ENCODE data around the gene GAS1. TPM values are rescaled to one million over a fixed set of nuclear protein-coding genes. Genes with fewer than 3 reads are reported as not detected.
A peak's percentile ranks its signal among the peaks of the same experiment; 100 is the strongest.

GAS1 gene, protein sequence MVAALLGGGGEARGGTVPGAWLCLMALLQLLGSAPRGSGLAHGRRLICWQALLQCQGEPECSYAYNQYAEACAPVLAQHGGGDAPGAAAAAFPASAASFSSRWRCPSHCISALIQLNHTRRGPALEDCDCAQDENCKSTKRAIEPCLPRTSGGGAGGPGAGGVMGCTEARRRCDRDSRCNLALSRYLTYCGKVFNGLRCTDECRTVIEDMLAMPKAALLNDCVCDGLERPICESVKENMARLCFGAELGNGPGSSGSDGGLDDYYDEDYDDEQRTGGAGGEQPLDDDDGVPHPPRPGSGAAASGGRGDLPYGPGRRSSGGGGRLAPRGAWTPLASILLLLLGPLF
- 23.6 TPM for polyA plus RNA-seq
- long read RNA-seq, donor 1, transcript GAS1-201 (1 exons, 2,827 nt), result major isoform, 19 of 19 reads
- long read RNA-seq, donor 1, partial matches to known transcripts, result 0 of 19 reads
- long read RNA-seq, donor 1, other reads (novel, unspliced or antisense), result 0 of 19 reads
- long read RNA-seq, donor 2, transcript GAS1-201 (1 exons, 2,827 nt), result major isoform, 18 of 18 reads
- long read RNA-seq, donor 2, partial matches to known transcripts, result 0 of 18 reads
- long read RNA-seq, donor 2, other reads (novel, unspliced or antisense), result 0 of 18 reads
- long read RNA-seq, donor 3, result 0 reads
- long read RNA-seq, donor 4, result 0 reads
- long read RNA-seq, donor 5, transcript GAS1-201 (1 exons, 2,827 nt), result major isoform, 28 of 28 reads
- long read RNA-seq, donor 5, partial matches to known transcripts, result 0 of 28 reads
- long read RNA-seq, donor 5, other reads (novel, unspliced or antisense), result 0 of 28 reads
- long read RNA-seq, donor 6, transcript GAS1-201 (1 exons, 2,827 nt), result major isoform, 16 of 16 reads
- long read RNA-seq, donor 6, partial matches to known transcripts, result 0 of 16 reads
- long read RNA-seq, donor 6, other reads (novel, unspliced or antisense), result 0 of 16 reads
- long read RNA-seq, donor 7, transcript GAS1-201 (1 exons, 2,827 nt), result major isoform, 27 of 27 reads
- long read RNA-seq, donor 7, partial matches to known transcripts, result 0 of 27 reads
- long read RNA-seq, donor 7, other reads (novel, unspliced or antisense), result 0 of 27 reads
- long read RNA-seq, donor 8, transcript GAS1-201 (1 exons, 2,827 nt), result major isoform, 11 of 11 reads
- long read RNA-seq, donor 8, partial matches to known transcripts, result 0 of 11 reads
- long read RNA-seq, donor 8, other reads (novel, unspliced or antisense), result 0 of 11 reads
- long read RNA-seq, donor 9, transcript GAS1-201 (1 exons, 2,827 nt), result major isoform, 9 of 9 reads
- long read RNA-seq, donor 9, partial matches to known transcripts, result 0 of 9 reads
- long read RNA-seq, donor 9, other reads (novel, unspliced or antisense), result 0 of 9 reads
- long read RNA-seq, donor 10, transcript GAS1-201 (1 exons, 2,827 nt), result major isoform, 21 of 21 reads
- long read RNA-seq, donor 10, partial matches to known transcripts, result 0 of 21 reads
- long read RNA-seq, donor 10, other reads (novel, unspliced or antisense), result 0 of 21 reads
- long read RNA-seq, donor 11, transcript GAS1-201 (1 exons, 2,827 nt), result major isoform, 15 of 15 reads
- long read RNA-seq, donor 11, partial matches to known transcripts, result 0 of 15 reads
- long read RNA-seq, donor 11, other reads (novel, unspliced or antisense), result 0 of 15 reads

DNA sequence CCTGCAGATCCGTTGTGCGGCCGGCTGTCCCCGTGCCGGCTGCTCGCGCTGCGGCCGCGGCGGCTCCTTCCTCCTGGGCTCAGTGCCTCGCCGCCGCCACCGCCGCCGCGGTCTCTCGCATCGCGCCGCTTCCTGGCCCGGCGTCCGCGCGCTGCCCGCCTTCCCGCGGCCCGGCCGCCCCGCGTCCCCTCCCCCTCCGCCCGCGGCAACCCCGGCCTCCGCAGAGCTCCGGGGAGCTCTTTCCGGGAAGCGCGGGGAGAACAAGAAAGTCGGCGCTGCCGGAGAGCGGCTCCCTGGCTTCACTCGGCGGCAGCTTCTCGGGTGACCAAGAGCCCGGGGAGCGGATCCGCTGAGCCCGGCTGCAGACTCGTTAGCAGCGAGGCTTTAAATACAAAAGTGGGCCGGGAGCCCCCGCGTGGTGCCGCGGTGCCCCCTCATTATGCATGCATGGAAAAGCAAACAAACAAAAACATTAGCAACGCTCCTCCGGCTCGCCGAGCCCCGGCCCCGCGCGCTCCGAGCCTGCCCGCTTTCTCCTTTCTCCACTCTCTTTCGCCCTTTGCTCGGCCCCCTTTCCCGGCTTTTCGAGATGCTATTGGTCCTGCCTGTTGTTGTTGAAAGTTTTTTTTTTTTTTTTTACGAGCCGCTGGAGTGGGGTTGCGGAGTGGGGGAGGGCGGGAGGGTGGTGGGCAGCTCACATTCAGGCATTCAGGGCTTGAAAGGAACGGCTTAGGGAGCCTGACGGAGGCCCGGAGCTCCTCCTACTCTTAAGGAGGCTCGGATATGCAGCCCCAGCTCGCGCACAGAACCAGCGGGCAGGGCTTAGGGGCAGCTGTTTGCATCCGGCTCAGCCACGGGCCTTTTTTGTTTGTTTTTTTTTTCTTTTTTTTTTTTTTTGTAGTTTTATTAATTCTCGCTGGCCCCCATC is at the start of gene GAS1:
GAS1 (minus strand) TSS at position 361 of the 928 bp plus-strand sequence. CDS start 727 bp downstream, outside the sequence.
- no peaks in the 10 kb centered on the region for H3K4me1 ChIP-seq (ENCODE audit: control insufficient read depth, insufficient read depth, low read length)

DNA sequence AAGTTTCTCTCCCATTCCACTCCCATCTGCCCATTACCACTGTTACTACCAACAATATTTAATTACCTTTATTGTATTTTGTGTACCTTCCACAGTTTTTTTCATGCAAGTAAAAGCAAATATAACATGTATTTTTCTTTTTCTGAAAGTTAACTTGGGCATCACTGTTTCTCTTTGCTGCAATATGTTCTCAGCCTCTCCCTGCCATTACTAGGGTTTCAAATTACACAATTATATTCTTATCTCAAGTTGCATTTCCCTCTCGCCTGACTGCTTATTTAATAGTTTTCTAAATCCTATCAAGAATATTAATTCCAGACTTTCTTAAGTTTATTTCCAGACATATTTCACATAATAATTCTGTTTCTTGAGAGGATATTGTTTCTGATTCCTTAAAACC is 46.9 kb upstream of the GAS1 start:
- no peak overlapping the region for H3K27ac ChIP-seq (ENCODE audit: low read length)
- no peaks in the 10 kb centered on the region for H3K4me1 ChIP-seq (ENCODE audit: control insufficient read depth, insufficient read depth, low read length)
- H3K27me3 ChIP-seq (ENCODE audit: control insufficient read depth, insufficient read depth, low read length), result no peaks in the 10 kb centered on the region
- no peak overlapping the region for H3K4me3 ChIP-seq (ENCODE audit: low read length)
- DNase-seq, result no peak
- no peaks in the 10 kb centered on the region for H3K36me3 ChIP-seq (ENCODE audit: control insufficient read depth, insufficient read depth, low read length)
- WGBS (ENCODE audit: insufficient coverage, low lambda C conversion rate), result 0% methylated on average over 1 of the region's 1 CpG
- no peaks in the 10 kb centered on the region for H3K9me3 ChIP-seq (ENCODE audit: control insufficient read depth, low read depth, low read length)

More for the DNA sequence above, at the start of gene GAS1:
- peak; percentile 80 to 81 for DNase-seq
- Histone ChIP-seq H3K27ac (ENCODE audit: low read length) (peak within 1 kb of the TSS; percentile 70), H3K27me3 (ENCODE audit: control insufficient read depth, insufficient read depth, low read length) (peaks cover 47% of the 10 kb centered on the region), H3K4me3 (ENCODE audit: low read length) (peak within 1 kb of the TSS; percentile 67), H3K36me3 (ENCODE audit: control insufficient read depth, insufficient read depth, low read length) (no peaks in the 10 kb centered on the region), H3K9me3 (ENCODE audit: control insufficient read depth, low read depth, low read length) (no peaks in the 10 kb centered on the region)
- no CpG with 5 or more reads among the region's 89 CpGs for WGBS (ENCODE audit: insufficient coverage, low lambda C conversion rate)

DNA sequence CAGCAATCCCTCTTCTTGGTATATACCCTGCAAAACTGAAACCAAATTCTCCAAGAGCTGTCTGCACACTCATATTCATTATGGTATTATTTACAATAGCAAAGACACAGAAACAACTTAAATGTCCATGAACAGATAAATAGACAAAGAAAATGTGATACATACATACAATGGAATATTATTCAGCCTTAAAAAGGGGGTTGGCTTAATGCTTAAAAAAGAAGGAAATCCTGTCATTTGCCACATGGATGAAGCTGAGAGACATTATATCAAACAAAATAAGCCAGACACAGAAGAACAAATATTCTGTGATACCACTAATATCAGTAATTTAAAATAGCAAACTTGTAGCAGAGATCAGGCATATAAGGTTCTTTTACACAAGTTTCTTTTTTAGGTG is 46.5 kb upstream of the GAS1 start:
- Histone ChIP-seq H3K27ac (ENCODE audit: low read length) (no peak overlapping the region), H3K27me3 (ENCODE audit: control insufficient read depth, insufficient read depth, low read length) (no peaks in the 10 kb centered on the region), H3K36me3 (ENCODE audit: control insufficient read depth, insufficient read depth, low read length) (no peaks in the 10 kb centered on the region), H3K4me1 (ENCODE audit: control insufficient read depth, insufficient read depth, low read length) (no peaks in the 10 kb centered on the region), H3K9me3 (ENCODE audit: control insufficient read depth, low read depth, low read length) (no peaks in the 10 kb centered on the region), H3K4me3 (ENCODE audit: low read length) (no peak overlapping the region)
- DNase-seq, result no peak

DNA sequence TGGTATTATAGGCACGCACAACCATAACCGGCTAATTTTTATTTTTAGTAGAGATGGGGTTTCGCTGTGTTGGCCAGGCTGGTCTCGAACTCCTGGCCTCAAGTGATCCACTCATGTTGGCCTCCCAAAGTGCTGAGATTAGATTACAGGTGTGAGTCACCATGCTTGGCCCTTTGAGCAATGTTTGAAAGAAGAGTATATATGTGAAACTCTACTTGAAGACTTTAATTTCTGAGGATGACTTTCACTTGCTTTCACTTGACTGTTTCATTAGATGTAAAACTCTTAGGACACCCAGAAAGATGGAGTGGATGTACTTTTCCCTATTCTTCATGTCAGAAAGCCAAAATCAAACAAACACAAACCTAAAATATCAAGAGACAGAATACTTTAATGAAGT is 43.8 kb upstream of the GAS1 start:
- H3K4me3 ChIP-seq (ENCODE audit: low read length), result no peak overlapping the region
- no CpG with 5 or more reads among the region's 4 CpGs for WGBS (ENCODE audit: insufficient coverage, low lambda C conversion rate)
- no peaks in the 10 kb centered on the region for H3K36me3 ChIP-seq (ENCODE audit: control insufficient read depth, insufficient read depth, low read length)

DNA sequence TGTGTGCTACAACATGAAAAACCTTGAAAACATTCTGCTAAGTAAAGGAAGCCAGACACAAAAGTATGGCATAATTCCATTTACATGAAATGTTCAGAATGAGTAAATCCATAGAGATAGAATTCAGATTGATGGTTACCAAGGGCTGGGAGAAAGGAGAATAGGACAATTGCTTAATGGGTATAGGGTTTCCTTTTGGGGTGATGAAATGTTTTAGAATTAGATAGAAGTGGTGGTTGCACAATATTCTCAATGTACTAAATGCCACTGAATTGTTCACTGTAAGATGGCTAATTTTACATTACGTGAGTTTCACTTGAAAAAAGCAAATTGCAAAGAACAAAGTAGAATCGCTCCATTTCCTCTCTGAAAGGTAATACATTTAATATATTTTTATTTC is 43.0 kb upstream of the GAS1 start:
- no peak for DNase-seq
- WGBS (ENCODE audit: insufficient coverage, low lambda C conversion rate), result 100% methylated on average over 2 of the region's 2 CpGs
- no peak overlapping the region for H3K27ac ChIP-seq (ENCODE audit: low read length)
- no peaks in the 10 kb centered on the region for H3K27me3 ChIP-seq (ENCODE audit: control insufficient read depth, insufficient read depth, low read length)
- no peaks in the 10 kb centered on the region for H3K4me1 ChIP-seq (ENCODE audit: control insufficient read depth, insufficient read depth, low read length)
- no peak overlapping the region for H3K4me3 ChIP-seq (ENCODE audit: low read length)
- no peaks in the 10 kb centered on the region for H3K9me3 ChIP-seq (ENCODE audit: control insufficient read depth, low read depth, low read length)
- H3K36me3 ChIP-seq (ENCODE audit: control insufficient read depth, insufficient read depth, low read length), result no peaks in the 10 kb centered on the region

More for the DNA sequence above, 43.8 kb upstream of the GAS1 start:
- no peaks in the 10 kb centered on the region for H3K9me3 ChIP-seq (ENCODE audit: control insufficient read depth, low read depth, low read length)
- H3K27ac ChIP-seq (ENCODE audit: low read length), result no peak overlapping the region
- DNase-seq, result no peak
- H3K4me1 ChIP-seq (ENCODE audit: control insufficient read depth, insufficient read depth, low read length), result no peaks in the 10 kb centered on the region
- H3K27me3 ChIP-seq (ENCODE audit: control insufficient read depth, insufficient read depth, low read length), result no peaks in the 10 kb centered on the region

DNA sequence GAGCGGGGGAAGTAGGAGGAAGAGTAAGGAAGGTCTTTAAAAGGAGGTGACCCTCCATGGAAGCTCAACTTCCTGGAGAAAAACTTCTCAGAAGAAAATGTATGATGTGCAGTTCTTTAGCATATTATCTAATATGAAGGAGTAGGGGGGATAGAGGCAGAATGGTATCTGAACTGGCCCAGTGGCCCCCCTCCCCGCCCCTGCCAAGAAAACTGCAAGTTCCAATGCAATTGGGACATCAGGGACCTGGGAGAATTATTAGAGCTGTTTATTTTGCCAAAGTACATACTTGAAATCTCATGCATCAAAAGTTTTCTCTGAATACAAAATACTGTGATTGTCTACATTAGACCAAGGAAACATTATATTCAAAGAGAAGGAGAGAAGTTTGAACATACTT is 40.6 kb upstream of the GAS1 start:
- WGBS (ENCODE audit: insufficient coverage, low lambda C conversion rate), result 100% methylated on average over 1 of the region's 2 CpGs

DNA sequence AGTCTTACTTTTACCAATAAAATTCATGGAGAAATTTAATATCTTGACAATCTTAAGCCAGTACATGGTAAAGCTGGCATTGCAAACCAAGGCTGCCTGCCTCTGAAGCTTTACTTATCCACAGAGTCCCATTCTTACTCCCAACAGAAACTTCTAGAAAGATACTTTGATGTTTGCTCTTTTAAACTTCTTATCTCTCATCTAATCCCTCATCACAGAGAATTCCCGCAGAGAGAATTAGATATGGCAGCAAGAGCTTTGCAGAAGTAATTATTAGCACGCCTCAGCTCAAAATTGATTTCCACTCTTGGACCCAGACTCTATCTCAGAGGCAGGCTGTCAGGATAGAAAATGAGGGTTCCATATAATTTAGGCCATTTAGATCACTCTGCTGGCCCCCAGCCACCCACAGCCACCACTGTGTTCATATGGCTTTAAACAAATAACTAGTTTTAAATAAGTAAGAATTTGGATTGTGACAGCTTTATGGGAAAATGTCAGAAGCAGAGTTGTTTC is 37.9 kb upstream of the GAS1 start:
- H3K27ac ChIP-seq (ENCODE audit: low read length), result no peak overlapping the region
- H3K36me3 ChIP-seq (ENCODE audit: control insufficient read depth, insufficient read depth, low read length), result no peaks in the 10 kb centered on the region
- H3K4me3 ChIP-seq (ENCODE audit: low read length), result no peak overlapping the region
- H3K27me3 ChIP-seq (ENCODE audit: control insufficient read depth, insufficient read depth, low read length), result no peaks in the 10 kb centered on the region
- DNase-seq, result no peak
- no CpG with 5 or more reads among the region's 2 CpGs for whole genome bisulfite sequencing (ENCODE audit: insufficient coverage, low lambda C conversion rate)
- no peaks in the 10 kb centered on the region for H3K4me1 ChIP-seq (ENCODE audit: control insufficient read depth, insufficient read depth, low read length)
- H3K9me3 ChIP-seq (ENCODE audit: control insufficient read depth, low read depth, low read length), result no peaks in the 10 kb centered on the region

More for the DNA sequence above, 40.6 kb upstream of the GAS1 start:
- H3K9me3 ChIP-seq (ENCODE audit: control insufficient read depth, low read depth, low read length), result no peaks in the 10 kb centered on the region
- H3K27me3 ChIP-seq (ENCODE audit: control insufficient read depth, insufficient read depth, low read length), result no peaks in the 10 kb centered on the region
- no peaks in the 10 kb centered on the region for H3K4me1 ChIP-seq (ENCODE audit: control insufficient read depth, insufficient read depth, low read length)
- DNase-seq, result no peak
- H3K36me3 ChIP-seq (ENCODE audit: control insufficient read depth, insufficient read depth, low read length), result no peaks in the 10 kb centered on the region
- H3K4me3 ChIP-seq (ENCODE audit: low read length), result no peak overlapping the region
- H3K27ac ChIP-seq (ENCODE audit: low read length), result no peak overlapping the region

DNA sequence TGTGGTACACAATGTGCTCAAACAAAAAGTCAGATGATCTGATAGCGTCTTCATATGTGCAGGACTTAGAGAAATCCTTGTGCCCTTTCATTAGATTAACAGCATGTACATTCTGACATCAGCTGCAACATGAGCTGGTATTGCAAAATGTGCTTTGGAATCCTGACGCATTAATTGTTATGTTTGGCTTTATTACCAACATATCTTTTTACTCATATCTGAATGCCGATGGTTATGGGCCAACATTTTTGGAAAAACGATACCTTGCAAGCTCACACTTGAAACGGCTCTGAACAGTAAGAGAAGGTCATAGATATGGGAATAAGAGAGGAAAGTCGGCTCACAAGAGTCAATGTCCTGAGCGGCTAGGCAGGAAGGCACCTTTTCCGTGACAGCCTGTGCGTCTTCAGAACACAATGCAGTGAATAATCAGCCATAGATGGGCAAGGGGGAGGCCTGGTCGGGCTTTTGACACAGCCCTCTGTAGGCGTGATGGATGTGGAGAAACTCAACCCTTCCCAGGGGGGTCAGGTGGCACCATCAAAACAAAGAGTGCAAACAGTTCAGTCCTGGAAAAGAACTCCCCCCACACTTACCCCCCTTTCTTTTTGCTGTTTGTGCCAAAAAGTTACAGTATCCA is 36.4 kb upstream of the GAS1 start:
- Histone ChIP-seq H3K27ac (ENCODE audit: low read length) (no peak overlapping the region), H3K4me1 (ENCODE audit: control insufficient read depth, insufficient read depth, low read length) (no peaks in the 10 kb centered on the region), H3K36me3 (ENCODE audit: control insufficient read depth, insufficient read depth, low read length) (no peaks in the 10 kb centered on the region), H3K27me3 (ENCODE audit: control insufficient read depth, insufficient read depth, low read length) (no peaks in the 10 kb centered on the region), H3K4me3 (ENCODE audit: low read length) (no peak overlapping the region), H3K9me3 (ENCODE audit: control insufficient read depth, low read depth, low read length) (no peaks in the 10 kb centered on the region)
- 100% methylated on average over 3 of the region's 11 CpGs for WGBS (ENCODE audit: insufficient coverage, low lambda C conversion rate)
- no peak for DNase-seq
